Fibroblast of lung (primary cell): ENCODE results near the gene DMXL2.

Experiments used
- EZH2 ChIP-seq: IDR thresholded peaks from 2 replicates; pipeline ENCODE4 v1.5.1; 2012; ENCODE audit warnings: low read length, control low read depth, mild to moderate bottlenecking; ENCODE audit errors: missing control alignments
- TF ChIP-seq, protein P1 (sequence below), 2 donors: IDR thresholded peaks in 1 of 2; conservative IDR thresholded peaks in 1 of 2; 1 replicate in 1 of 2; 2 replicates in 1 of 2; pipeline ENCODE4 v1.5.1; 2011 to 2012; ENCODE audit warnings: low read length in 2 of 2, control low read depth in 1 of 2, inconsistent platforms in 1 of 2, low read depth in 1 of 2, mild to moderate bottlenecking in 1 of 2

DNA sequence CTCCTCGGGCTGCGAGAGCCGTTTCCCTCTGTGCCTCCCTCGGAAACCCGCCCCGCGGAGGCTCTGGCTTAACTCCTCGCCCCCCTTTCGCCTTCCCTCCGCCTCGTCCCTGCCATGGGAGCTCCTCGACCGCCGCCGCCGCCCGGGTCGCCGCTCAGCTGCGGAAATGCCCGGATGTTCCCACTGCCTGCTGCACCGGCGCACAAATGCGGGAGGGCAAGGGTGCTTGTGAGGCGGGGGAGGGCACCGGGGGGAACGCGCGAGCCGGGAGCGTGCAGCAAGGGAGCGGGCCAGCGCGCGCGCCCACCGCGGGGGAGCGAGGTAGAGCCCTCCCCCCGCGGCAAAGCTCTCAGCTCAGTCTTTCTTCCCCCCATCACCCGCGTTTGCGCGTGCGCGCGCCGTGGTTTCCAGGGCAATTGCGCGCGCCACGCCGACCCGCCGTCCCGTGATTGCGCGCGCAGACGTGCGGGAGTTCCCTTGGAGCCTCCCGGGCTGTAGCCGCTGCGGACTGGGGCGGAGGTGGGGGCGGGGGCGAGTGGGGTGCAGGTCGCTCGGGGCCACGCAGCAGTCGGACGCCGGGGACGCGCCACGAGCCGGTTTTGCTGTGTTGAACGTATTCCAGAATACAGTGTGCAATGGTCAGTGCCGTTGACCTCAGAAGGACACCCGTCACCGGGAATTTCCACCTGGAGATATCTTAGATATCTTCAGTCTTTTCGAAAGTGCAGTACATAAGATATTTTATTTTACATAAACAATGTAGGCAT lies at the start of gene DMXL2:
- TF ChIP-seq, protein P1, sequence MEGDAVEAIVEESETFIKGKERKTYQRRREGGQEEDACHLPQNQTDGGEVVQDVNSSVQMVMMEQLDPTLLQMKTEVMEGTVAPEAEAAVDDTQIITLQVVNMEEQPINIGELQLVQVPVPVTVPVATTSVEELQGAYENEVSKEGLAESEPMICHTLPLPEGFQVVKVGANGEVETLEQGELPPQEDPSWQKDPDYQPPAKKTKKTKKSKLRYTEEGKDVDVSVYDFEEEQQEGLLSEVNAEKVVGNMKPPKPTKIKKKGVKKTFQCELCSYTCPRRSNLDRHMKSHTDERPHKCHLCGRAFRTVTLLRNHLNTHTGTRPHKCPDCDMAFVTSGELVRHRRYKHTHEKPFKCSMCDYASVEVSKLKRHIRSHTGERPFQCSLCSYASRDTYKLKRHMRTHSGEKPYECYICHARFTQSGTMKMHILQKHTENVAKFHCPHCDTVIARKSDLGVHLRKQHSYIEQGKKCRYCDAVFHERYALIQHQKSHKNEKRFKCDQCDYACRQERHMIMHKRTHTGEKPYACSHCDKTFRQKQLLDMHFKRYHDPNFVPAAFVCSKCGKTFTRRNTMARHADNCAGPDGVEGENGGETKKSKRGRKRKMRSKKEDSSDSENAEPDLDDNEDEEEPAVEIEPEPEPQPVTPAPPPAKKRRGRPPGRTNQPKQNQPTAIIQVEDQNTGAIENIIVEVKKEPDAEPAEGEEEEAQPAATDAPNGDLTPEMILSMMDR (conservative IDR thresholded peaks at IDR 0.05 in 1 of 2, IDR thresholded peaks at IDR 0.05 in 1 of 2; ENCODE audit: low read depth in 1 of 2, low read length in 2 of 2), result no peak
- no peak for TF ChIP-seq EZH2
